Vagina (tissue), 2 donors: ENCODE results near the gene APBA1. TPM values are rescaled to one million over a fixed set of nuclear protein-coding genes. Genes with fewer than 3 reads are reported as not detected.

Experiments used
- DNase-seq, 2 donors: peaks; one replicate each; pipeline ENCODE4 v3.0.0-alpha.2; 2017; ENCODE audit errors: extremely low spot score in 2 of 2
- H3K27ac ChIP-seq: fragments of 200-600 bp; sonication (generic); one replicate; pipeline ENCODE4 v1.5.1; 2019
- H3K27me3 ChIP-seq: fragments of 200-600 bp; sonication (generic); one replicate; pipeline ENCODE4 v1.5.1; 2019
- H3K36me3 ChIP-seq, 2 donors: fragments of 200-600 bp; sonication (generic); one replicate each; pipeline ENCODE4 v1.5.1; 2017 to 2019
- H3K4me1 ChIP-seq: fragments of 200-600 bp; sonication (generic); one replicate; pipeline ENCODE4 v1.5.1; 2019
- H3K4me3 ChIP-seq, 2 donors: fragments of 200-600 bp; sonication (generic); 1 replicate in 1 of 2; 2 replicates in 1 of 2; pipeline ENCODE4 v1.5.1; 2016 to 2019
- H3K9me3 ChIP-seq: fragments of 200-600 bp; sonication (generic); one replicate; pipeline ENCODE4 v1.5.1; 2019
- POLR2A ChIP-seq, 2 donors: fragments of 450-650 bp; IDR thresholded peaks; one replicate each; pipeline ENCODE4 v1.6.1; 2017; ENCODE audit warnings: antibody characterized with exemption in 2 of 2, mild to moderate bottlenecking in 2 of 2, moderate library complexity in 2 of 2
- POLR2AphosphoS5 ChIP-seq, 2 donors: sonication (generic); formaldehyde crosslinking; IDR thresholded peaks; one replicate each; pipeline ENCODE4 v1.9.0; 2017; ENCODE audit warnings: antibody characterized with exemption in 2 of 2, mild to moderate bottlenecking in 2 of 2, low read depth in 1 of 2; ENCODE audit not compliant: insufficient read depth in 1 of 2
- intact Hi-C: fragments of 100-400 bp; cut with DNase I; formaldehyde crosslinking; loops from one replicate; pipeline ENCODE4 v1.15.1; 2023
- total RNA-seq: library from RNA; depleted of rRNA; stranded (reverse); fragments of >200 nt; gene quantifications from one replicate; pipeline ENCODE4 v1.2.3, GENCODE V29; 2016
- TF ChIP-seq, protein P1 (sequence below), 3 experiments: fragments of 450-650 bp in 2 of 3; fragments of 200-600 bp in 1 of 3; sonication (generic) in 1 of 3; IDR thresholded peaks; one replicate each; pipeline ENCODE4 v1.5.1; 2017 to 2019; ENCODE audit warnings: antibody characterized with exemption in 3 of 3, mild to moderate bottlenecking in 2 of 3, moderate library complexity in 2 of 3

Gene APBA1
- total RNA-seq, 1 donor from 2014 or later = 13.3 TPM

DNA sequence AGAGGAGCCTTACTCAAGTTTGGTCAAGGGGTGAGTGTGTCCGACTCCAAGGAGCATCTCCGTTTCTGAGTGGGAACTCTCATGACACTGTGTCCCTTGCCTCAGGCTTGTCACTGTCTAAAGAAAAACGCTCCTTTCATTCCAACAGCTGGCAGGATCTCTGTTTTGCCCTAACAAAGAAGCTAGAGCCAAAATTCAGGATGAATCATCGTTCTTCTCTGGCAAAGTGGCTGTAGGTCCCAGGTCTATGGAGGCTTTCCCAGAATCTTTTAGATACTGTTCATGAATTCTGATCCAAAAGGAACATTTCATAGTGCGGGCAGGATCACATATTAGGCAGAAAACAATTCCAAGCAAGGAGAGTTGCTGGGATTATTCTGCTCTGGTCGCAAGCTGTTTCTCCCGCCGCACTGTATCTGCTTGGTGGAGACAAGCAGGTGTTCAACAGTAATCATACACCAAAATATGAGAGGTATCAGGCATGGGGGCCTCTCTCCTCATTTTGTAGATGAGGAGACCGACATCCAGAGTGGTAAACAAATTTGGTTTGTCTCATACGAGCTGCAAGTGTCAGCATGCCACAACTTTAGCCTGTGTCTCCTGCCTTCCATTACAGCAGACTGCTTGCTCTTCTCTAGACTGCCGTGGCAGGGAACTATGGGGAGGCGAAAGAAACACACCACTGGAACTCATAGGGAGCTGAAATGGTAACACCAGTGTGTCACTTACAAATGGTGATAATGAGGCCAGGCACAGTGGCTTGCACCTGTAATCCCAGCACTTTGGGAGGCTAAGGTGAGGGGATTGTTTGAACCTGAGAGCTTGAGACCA, 274.6 kb downstream of the APBA1 start:
- no peak overlapping the region for H3K4me3 ChIP-seq
- no peak for DNase-seq
- H3K27ac ChIP-seq = no peak overlapping the region
- H3K27me3 ChIP-seq = no peaks in the 10 kb centered on the region
- no peaks in the 10 kb centered on the region for H3K4me1 ChIP-seq
- no peaks in the 10 kb centered on the region for H3K36me3 ChIP-seq
- H3K9me3 ChIP-seq = no peaks in the 10 kb centered on the region
- intact Hi-C loops = no loop called here
- TF ChIP-seq POLR2AphosphoS5 (IDR thresholded peaks at IDR 0.05; ENCODE audit: insufficient read depth in 1 of 2, low read depth in 1 of 2) (no peak), POLR2A (IDR thresholded peaks at IDR 0.05) (no peak)
- TF ChIP-seq, protein P1, sequence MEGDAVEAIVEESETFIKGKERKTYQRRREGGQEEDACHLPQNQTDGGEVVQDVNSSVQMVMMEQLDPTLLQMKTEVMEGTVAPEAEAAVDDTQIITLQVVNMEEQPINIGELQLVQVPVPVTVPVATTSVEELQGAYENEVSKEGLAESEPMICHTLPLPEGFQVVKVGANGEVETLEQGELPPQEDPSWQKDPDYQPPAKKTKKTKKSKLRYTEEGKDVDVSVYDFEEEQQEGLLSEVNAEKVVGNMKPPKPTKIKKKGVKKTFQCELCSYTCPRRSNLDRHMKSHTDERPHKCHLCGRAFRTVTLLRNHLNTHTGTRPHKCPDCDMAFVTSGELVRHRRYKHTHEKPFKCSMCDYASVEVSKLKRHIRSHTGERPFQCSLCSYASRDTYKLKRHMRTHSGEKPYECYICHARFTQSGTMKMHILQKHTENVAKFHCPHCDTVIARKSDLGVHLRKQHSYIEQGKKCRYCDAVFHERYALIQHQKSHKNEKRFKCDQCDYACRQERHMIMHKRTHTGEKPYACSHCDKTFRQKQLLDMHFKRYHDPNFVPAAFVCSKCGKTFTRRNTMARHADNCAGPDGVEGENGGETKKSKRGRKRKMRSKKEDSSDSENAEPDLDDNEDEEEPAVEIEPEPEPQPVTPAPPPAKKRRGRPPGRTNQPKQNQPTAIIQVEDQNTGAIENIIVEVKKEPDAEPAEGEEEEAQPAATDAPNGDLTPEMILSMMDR (IDR thresholded peaks at IDR 0.05) = no peak

DNA sequence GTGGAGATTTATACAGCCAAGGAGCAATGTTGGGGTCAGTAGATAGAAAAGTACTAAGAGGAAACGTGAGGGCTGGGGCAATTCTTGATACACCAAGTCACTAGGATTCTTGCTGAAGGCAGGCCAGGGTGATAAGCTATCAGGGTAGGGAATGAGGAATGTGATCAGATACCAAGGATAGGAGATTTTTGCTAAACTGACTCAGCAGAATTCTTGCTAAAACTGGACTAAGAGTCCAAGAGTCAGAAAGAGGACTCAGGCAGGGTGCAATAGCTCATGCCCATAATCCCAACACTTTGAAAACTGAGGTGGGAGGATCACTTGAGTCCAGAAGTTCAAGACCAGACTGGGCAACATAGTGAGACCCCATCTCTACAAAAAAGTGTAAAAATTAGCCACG, 275.4 kb downstream of the APBA1 start:
- H3K27me3 ChIP-seq = no peaks in the 10 kb centered on the region
- H3K36me3 ChIP-seq = no peaks in the 10 kb centered on the region
- TF ChIP-seq POLR2A (IDR thresholded peaks at IDR 0.05) = no peak
- TF ChIP-seq, protein P1 (IDR thresholded peaks at IDR 0.05) = no peak
- TF ChIP-seq POLR2AphosphoS5 (IDR thresholded peaks at IDR 0.05; ENCODE audit: insufficient read depth in 1 of 2, low read depth in 1 of 2) = no peak
- H3K4me3 ChIP-seq = no peak overlapping the region
- no peaks in the 10 kb centered on the region for H3K9me3 ChIP-seq
- intact Hi-C loops = no loop called here
- H3K4me1 ChIP-seq = no peaks in the 10 kb centered on the region
- H3K27ac ChIP-seq = no peak overlapping the region
- no peak for DNase-seq

DNA sequence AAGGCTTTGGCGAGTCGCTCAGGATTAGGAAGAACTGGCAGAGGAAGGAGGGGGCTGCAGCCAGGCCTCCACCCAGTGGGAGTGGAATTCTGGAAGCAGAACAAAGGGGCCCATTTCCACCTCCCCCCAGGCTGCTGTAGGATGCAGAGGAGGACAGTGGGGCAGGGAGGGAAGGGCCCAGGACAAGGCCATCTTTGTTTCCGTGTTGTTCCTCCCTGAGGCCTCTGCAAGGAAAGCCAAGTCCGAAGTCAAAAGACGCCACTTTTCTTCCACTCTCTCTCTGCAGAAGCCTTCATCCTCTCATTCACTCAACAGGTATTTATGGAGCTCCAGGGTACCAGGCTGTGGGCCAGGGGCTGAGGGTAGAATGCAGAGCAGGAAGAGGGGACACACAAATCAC, 276.5 kb downstream of the APBA1 start:
- peak in 1 of 2 donors; percentile 71 for DNase-seq
- intact Hi-C loops = no loop called here
- Histone ChIP-seq H3K27ac (no peak overlapping the region), H3K9me3 (no peaks in the 10 kb centered on the region), H3K27me3 (no peaks in the 10 kb centered on the region), H3K36me3 (no peaks in the 10 kb centered on the region), H3K4me1 (no peaks in the 10 kb centered on the region), H3K4me3 (no peak overlapping the region)
- TF ChIP-seq, protein P1 (IDR thresholded peaks at IDR 0.05) = no peak
- no peak for TF ChIP-seq POLR2AphosphoS5 (IDR thresholded peaks at IDR 0.05; ENCODE audit: insufficient read depth in 1 of 2, low read depth in 1 of 2)
- TF ChIP-seq POLR2A (IDR thresholded peaks at IDR 0.05) = no peak

DNA sequence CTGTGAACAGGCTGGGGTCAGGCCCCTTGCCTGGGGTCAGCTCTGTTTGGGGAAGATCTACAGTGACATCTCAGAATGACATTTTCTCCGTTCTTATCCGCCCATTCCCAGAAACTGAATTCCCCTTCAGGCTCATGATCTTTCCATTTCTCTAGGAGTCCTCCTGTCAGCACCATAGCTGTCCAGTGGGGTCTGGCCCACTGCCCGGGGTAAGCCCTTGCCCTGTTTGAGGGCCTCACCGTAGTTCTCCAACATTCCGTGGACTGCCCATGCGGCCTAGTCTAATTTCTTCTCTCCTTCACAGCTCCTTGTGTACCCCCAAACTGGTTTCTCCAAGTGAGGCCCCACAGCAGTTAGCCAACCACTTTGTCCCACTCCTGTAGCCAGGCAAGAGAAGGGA, 278.7 kb downstream of the APBA1 start:
- Histone ChIP-seq H3K27ac (no peak overlapping the region), H3K27me3 (no peaks in the 10 kb centered on the region), H3K4me1 (no peaks in the 10 kb centered on the region), H3K9me3 (no peaks in the 10 kb centered on the region), H3K4me3 (no peak overlapping the region), H3K36me3 (no peaks in the 10 kb centered on the region)
- no peak for DNase-seq
- TF ChIP-seq POLR2AphosphoS5 (IDR thresholded peaks at IDR 0.05; ENCODE audit: insufficient read depth in 1 of 2, low read depth in 1 of 2) (no peak), POLR2A (IDR thresholded peaks at IDR 0.05) (no peak)
- TF ChIP-seq, protein P1 (IDR thresholded peaks at IDR 0.05) = no peak
- intact Hi-C loops = no loop called here

DNA sequence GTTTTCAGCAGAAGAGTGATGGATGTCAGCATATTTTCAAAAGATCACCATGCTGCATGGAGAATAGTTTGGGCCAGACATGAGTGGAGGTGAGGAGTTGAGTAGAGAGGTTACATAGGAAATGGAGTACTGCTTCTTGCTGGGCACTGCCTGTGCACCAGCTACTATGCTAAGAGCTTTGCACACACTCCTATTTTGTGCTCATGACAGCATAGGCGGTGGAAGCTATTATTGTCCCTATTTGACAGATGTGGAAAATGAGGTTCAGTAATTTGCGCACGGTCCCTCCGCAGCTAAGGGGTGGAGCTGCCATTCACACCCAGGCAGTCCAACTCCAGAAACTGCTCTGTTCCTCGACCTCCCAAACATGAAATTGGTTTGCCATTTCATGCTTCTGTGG, 279.3 kb downstream of the APBA1 start:
- intact Hi-C loops = no loop called here
- no peaks in the 10 kb centered on the region for H3K4me1 ChIP-seq
- no peak for DNase-seq
- TF ChIP-seq POLR2AphosphoS5 (IDR thresholded peaks at IDR 0.05; ENCODE audit: insufficient read depth in 1 of 2, low read depth in 1 of 2) = no peak
- TF ChIP-seq, protein P1 (IDR thresholded peaks at IDR 0.05) = no peak
- no peak for TF ChIP-seq POLR2A (IDR thresholded peaks at IDR 0.05)
- no peaks in the 10 kb centered on the region for H3K27me3 ChIP-seq
- no peak overlapping the region for H3K4me3 ChIP-seq
- H3K9me3 ChIP-seq = no peaks in the 10 kb centered on the region
- no peaks in the 10 kb centered on the region for H3K36me3 ChIP-seq
- H3K27ac ChIP-seq = no peak overlapping the region
